Hepatocyte (in vitro differentiated cells): ENCODE results near the gene MARK3. TPM values are rescaled to one million over a fixed set of nuclear protein-coding genes. Genes with fewer than 3 reads are reported as not detected.

Experiments used
- DNase-seq: peaks from one replicate; pipeline ENCODE4 v3.0.0-alpha.2; 2016; ENCODE audit warnings: low spot score
- H2AFZ ChIP-seq: fragments of 200-600 bp; sonication (generic); 2 replicates; pipeline ENCODE4 v1.6.0; 2016; ENCODE audit warnings: antibody characterized with exemption, mild to moderate bottlenecking
- H3K27ac ChIP-seq: fragments of 200-600 bp; sonication (generic); 2 replicates; pipeline ENCODE4 v1.5.1; 2016; ENCODE audit warnings: mild to moderate bottlenecking
- H3K27me3 ChIP-seq: fragments of 200-600 bp; sonication (generic); 2 replicates; pipeline ENCODE4 v1.6.1; 2016
- H3K36me3 ChIP-seq: fragments of 200-600 bp; sonication (generic); replicated peaks from 2 replicates; pipeline ENCODE4 v1.5.1; 2016; ENCODE audit warnings: low read depth; ENCODE audit not compliant: insufficient read depth
- H3K4me1 ChIP-seq: fragments of 200-600 bp; sonication (generic); 2 replicates; pipeline ENCODE4 v1.5.1; 2016; ENCODE audit warnings: mild to moderate bottlenecking, moderate library complexity; ENCODE audit not compliant: insufficient read depth
- H3K4me2 ChIP-seq: fragments of 200-600 bp; sonication (generic); 2 replicates; pipeline ENCODE4 v1.6.0; 2016
- H3K4me3 ChIP-seq: fragments of 200-600 bp; sonication (generic); 2 replicates; pipeline ENCODE4 v1.5.1; 2016; ENCODE audit warnings: mild to moderate bottlenecking
- H3K79me2 ChIP-seq: fragments of 200-600 bp; sonication (generic); 2 replicates; pipeline ENCODE4 v1.6.0; 2017; ENCODE audit warnings: mild to moderate bottlenecking
- H3K9me2 ChIP-seq: fragments of 200-600 bp; sonication (generic); replicated peaks from 2 replicates; pipeline ENCODE4 v1.6.0; 2017; ENCODE audit warnings: mild to moderate bottlenecking; ENCODE audit not compliant: insufficient read depth
- H3K9me3 ChIP-seq: fragments of 200-600 bp; sonication (generic); 2 replicates; pipeline ENCODE4 v1.5.1; 2016; ENCODE audit warnings: low read depth, mild to moderate bottlenecking
- H4K20me1 ChIP-seq: fragments of 200-600 bp; sonication (generic); 2 replicates; pipeline ENCODE4 v1.6.0; 2016; ENCODE audit warnings: mild to moderate bottlenecking; ENCODE audit not compliant: insufficient read depth, poor library complexity, severe bottlenecking
- CTCF ChIP-seq: fragments of 200-600 bp; sonication (generic); IDR thresholded peaks from 2 replicates; pipeline ENCODE4 v1.5.1; 2016; ENCODE audit warnings: antibody characterized with exemption, mild to moderate bottlenecking; ENCODE audit not compliant: poor library complexity
- EZH2 ChIP-seq: fragments of 200-600 bp; sonication (generic); IDR thresholded peaks from 2 replicates; pipeline ENCODE4 v1.6.1; 2016; ENCODE audit warnings: antibody characterized with exemption, mild to moderate bottlenecking, borderline replicate concordance
- EZH2phosphoT487 ChIP-seq: fragments of 200-600 bp; sonication (generic); IDR thresholded peaks from one replicate; pipeline ENCODE4 v1.6.1; 2018; ENCODE audit warnings: antibody characterized with exemption, mild to moderate bottlenecking, low read depth, moderate library complexity; ENCODE audit not compliant: unreplicated experiment, severe bottlenecking
- WGBS: methylation state at CpG from one replicate; pipeline ENCODE4 v1.1.6; 2016; ENCODE audit warnings: low lambda C conversion rate; ENCODE audit errors: missing lambda C conversion rate; 5-methylcytosine and 5-hydroxymethylcytosine counted together
- polyA plus RNA-seq: library from polyadenylated mRNA; unstranded; fragments of >200 nt; fragmentation: Nextera tagmentation; extraction: Ambion mirVana; gene quantifications from 2 replicates; pipeline ENCODE4 v1.2.1, GENCODE V29; 2016
- total RNA-seq: library from RNA; depleted of rRNA; stranded (reverse); fragments of >200 nt; gene quantifications from 2 replicates; pipeline ENCODE4 v1.2.3, GENCODE V29; 2014

The MARK3 gene
- total and polyA plus RNA-seq, 2 experiments from 2014 or later, result 56.3 to 71.7 TPM

- Histone ChIP-seq H3K79me2 (no peaks in the 10 kb centered on the region), H3K4me1 (no peaks in the 10 kb centered on the region), H4K20me1 (no peaks in the 10 kb centered on the region), H2AFZ (no peak overlapping the region), H3K4me3 (no peak overlapping the region), H3K27me3 (no peaks in the 10 kb centered on the region), H3K27ac (no peak overlapping the region), H3K9me3 (no peaks in the 10 kb centered on the region), H3K4me2 (no peak overlapping the region), H3K36me3 (no peaks in the 10 kb centered on the region), H3K9me2 (no peaks in the 10 kb centered on the region)
- WGBS, result 92% methylated on average over 2 of the region's 2 CpGs
- TF ChIP-seq EZH2phosphoT487 (no peak), EZH2 (no peak), CTCF (no peak)
- no peak for DNase-seq
These were observed 7.6 kb upstream of the MARK3 start for GRCh38 chr14:103377522-103378037.

- H3K9me2 ChIP-seq, result no peaks in the 10 kb centered on the region
- H3K27ac ChIP-seq, result no peak overlapping the region
- 78% methylated on average over 14 of the region's 14 CpGs for WGBS
- H3K4me2 ChIP-seq, result no peak overlapping the region
- TF ChIP-seq EZH2, result no peak
- TF ChIP-seq CTCF, result no peak
- no peak for TF ChIP-seq EZH2phosphoT487
- H3K4me3 ChIP-seq, result no peak overlapping the region
- no peaks in the 10 kb centered on the region for H3K36me3 ChIP-seq
- no peaks in the 10 kb centered on the region for H3K9me3 ChIP-seq
- H4K20me1 ChIP-seq, result no peaks in the 10 kb centered on the region
- H2AFZ ChIP-seq, result no peak overlapping the region
- peak; percentile 17 for DNase-seq
- no peaks in the 10 kb centered on the region for H3K27me3 ChIP-seq
- no peaks in the 10 kb centered on the region for H3K79me2 ChIP-seq
- no peaks in the 10 kb centered on the region for H3K4me1 ChIP-seq
These were observed 7.0 kb upstream of the MARK3 start for GRCh38 chr14:103378038-103378854.

- Histone ChIP-seq H3K79me2 (peaks cover 3% of the 10 kb centered on the region), H3K36me3 (no peaks in the 10 kb centered on the region), H3K4me3 (no peak overlapping the region), H2AFZ (no peak overlapping the region), H3K9me3 (no peaks in the 10 kb centered on the region), H3K4me2 (no peak overlapping the region), H3K9me2 (no peaks in the 10 kb centered on the region), H4K20me1 (peaks cover under 1% of the 10 kb centered on the region), H3K27me3 (no peaks in the 10 kb centered on the region), H3K27ac (no peak overlapping the region), H3K4me1 (no peaks in the 10 kb centered on the region)
- WGBS, result 0% methylated on average over 2 of the region's 2 CpGs
- DNase-seq, result no peak
- no peak for TF ChIP-seq EZH2phosphoT487
- no peak for TF ChIP-seq CTCF
- no peak for TF ChIP-seq EZH2
These were observed 4.4 kb upstream of the MARK3 start for GRCh38 chr14:103380719-103381377.
